CD4-positive, alpha-beta T cell (primary cell): ENCODE results near the gene DHRS1. TPM values are rescaled to one million over a fixed set of nuclear protein-coding genes. Genes with fewer than 3 reads are reported as not detected.

Experiments
- ATAC-seq: fragments of 200-7000 bp; cut with Tn5 transposase; one replicate; pipeline ENCODE4 v1.10.0; 2022; ENCODE audit warnings: mild to moderate bottlenecking; ENCODE audit not compliant: poor library complexity
- CTCF ChIA-PET: fragments of 350-600 bp; sonication (Branson Sonifier 250); formaldehyde crosslinking; loops from one replicate; lab custom pipeline; 2021; ENCODE audit warnings: antibody characterized with exemption, inconsistent platforms; lab: Charles Lee
- POLR2A ChIA-PET: fragments of 350-600 bp; sonication (Branson Sonifier 250); formaldehyde crosslinking; loops from one replicate; lab custom pipeline; 2021; ENCODE audit warnings: antibody characterized with exemption, inconsistent platforms; lab: Charles Lee
- DNase-seq, 14 experiments: peaks; one replicate each; pipeline ENCODE4 v3.0.0-alpha.2; 2013 to 2020; ENCODE audit warnings: mixed read lengths in 2 of 14
- H3K27ac ChIP-seq, 2 donors: one replicate each; pipeline versions ENCODE4 v1.5.1 to v1.7.0; 2013; ENCODE audit warnings: low read length in 2 of 2, low read depth in 1 of 2, mild to moderate bottlenecking in 1 of 2
- H3K27me3 ChIP-seq, 2 experiments: 1 replicate in 1 of 2; 2 replicates in 1 of 2; pipeline versions ENCODE4 v1.6.1 to v1.7.0; 2013; ENCODE audit warnings: low read length in 2 of 2, control low read depth in 1 of 2, mild to moderate bottlenecking in 1 of 2, moderate library complexity in 1 of 2; ENCODE audit not compliant: insufficient read depth in 2 of 2, control insufficient read depth in 1 of 2
- H3K36me3 ChIP-seq: one replicate; pipeline ENCODE4 v1.6.1; 2013; ENCODE audit warnings: low read length, control low read depth; ENCODE audit not compliant: insufficient read depth
- H3K4me1 ChIP-seq: one replicate; pipeline ENCODE4 v1.6.1; 2013; ENCODE audit warnings: low read length, control low read depth; ENCODE audit not compliant: insufficient read depth
- H3K4me3 ChIP-seq: one replicate; pipeline ENCODE4 v1.5.1; 2013; ENCODE audit warnings: mild to moderate bottlenecking, low read length, moderate library complexity
- H3K9me3 ChIP-seq, 2 experiments: 1 replicate in 1 of 2; 2 replicates in 1 of 2; pipeline versions ENCODE4 v1.6.1 to v1.7.0; 2013; ENCODE audit warnings: low read length in 2 of 2, mild to moderate bottlenecking in 2 of 2, control low read depth in 1 of 2, moderate library complexity in 1 of 2; ENCODE audit not compliant: control insufficient read depth in 1 of 2, insufficient read depth in 1 of 2
- H3K27ac Mint-ChIP-seq: one replicate; pipeline ENCODE4 v1.8.0; 2020; ENCODE audit warnings: mixed read lengths
- H3K27me3 Mint-ChIP-seq: one replicate; pipeline ENCODE4 v1.8.0; 2021; ENCODE audit warnings: mixed read lengths
- H3K36me3 Mint-ChIP-seq: one replicate; pipeline ENCODE4 v1.8.0; 2021; ENCODE audit warnings: low read depth, mixed read lengths
- H3K4me1 Mint-ChIP-seq: one replicate; pipeline ENCODE4 v1.8.0; 2021; ENCODE audit warnings: low read depth, mixed read lengths
- H3K4me3 Mint-ChIP-seq: one replicate; pipeline ENCODE4 v1.8.0; 2020; ENCODE audit warnings: mild to moderate bottlenecking, mixed read lengths
- H3K9me3 Mint-ChIP-seq: one replicate; pipeline ENCODE4 v1.8.0; 2020; ENCODE audit warnings: mixed read lengths
- intact Hi-C, 2 experiments: fragments of 100-400 bp; cut with DNase I in 1 of 2; cut with micrococcal nuclease in 1 of 2; formaldehyde crosslinking; loops; one replicate each; pipeline versions ENCODE4 v1.15.1 to v1.9.0; 2023 to 2025; cut with DNase I, micrococcal nuclease
- total RNA-seq, 174 experiments: library from RNA in 2 of 174; stranded (reverse) in 2 of 174; gene quantifications; one replicate each; pipeline ENCODE4 v1.2.3 and lab custom pipeline; 2021 to 2026
- TF ChIP-seq, protein P1 (sequence below): fragments of 200-600 bp; IDR thresholded peaks from one replicate; pipeline ENCODE4 v1.8.0; 2022; ENCODE audit warnings: antibody characterized with exemption, mild to moderate bottlenecking

The DHRS1 gene
- total RNA-seq, 2 experiments from 2014 or later = 21.5 to 23.5 TPM

DNA sequence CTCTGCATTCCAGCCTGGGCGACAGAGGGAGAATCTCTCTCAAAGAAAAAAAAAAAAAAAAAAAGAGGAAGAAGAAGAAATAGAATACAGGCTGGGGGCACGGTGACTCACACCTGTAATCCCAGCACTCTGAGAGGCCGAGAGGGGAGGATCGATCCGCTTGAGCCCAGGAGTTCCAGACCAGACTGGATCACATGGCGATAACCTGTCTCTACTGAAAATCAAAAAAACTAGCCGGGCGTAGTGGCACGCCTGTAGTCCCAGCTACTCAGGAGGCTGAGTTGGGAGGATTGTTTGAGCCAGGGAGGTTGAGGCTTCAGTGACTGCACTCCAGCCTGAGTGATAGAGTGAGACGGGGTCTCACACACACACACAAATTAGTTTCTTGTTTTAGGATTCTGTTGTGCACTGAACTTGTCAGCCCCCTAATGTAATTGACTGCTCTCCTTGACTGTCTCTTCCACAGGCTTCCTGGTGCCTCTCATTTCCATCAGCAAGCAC is 56.2 kb downstream of the DHRS1 start:
- TF ChIP-seq, protein P1, sequence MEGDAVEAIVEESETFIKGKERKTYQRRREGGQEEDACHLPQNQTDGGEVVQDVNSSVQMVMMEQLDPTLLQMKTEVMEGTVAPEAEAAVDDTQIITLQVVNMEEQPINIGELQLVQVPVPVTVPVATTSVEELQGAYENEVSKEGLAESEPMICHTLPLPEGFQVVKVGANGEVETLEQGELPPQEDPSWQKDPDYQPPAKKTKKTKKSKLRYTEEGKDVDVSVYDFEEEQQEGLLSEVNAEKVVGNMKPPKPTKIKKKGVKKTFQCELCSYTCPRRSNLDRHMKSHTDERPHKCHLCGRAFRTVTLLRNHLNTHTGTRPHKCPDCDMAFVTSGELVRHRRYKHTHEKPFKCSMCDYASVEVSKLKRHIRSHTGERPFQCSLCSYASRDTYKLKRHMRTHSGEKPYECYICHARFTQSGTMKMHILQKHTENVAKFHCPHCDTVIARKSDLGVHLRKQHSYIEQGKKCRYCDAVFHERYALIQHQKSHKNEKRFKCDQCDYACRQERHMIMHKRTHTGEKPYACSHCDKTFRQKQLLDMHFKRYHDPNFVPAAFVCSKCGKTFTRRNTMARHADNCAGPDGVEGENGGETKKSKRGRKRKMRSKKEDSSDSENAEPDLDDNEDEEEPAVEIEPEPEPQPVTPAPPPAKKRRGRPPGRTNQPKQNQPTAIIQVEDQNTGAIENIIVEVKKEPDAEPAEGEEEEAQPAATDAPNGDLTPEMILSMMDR = no peak
- Mint-ChIP-seq H3K4me3 (peak overlapping the region; percentile 99), H3K27me3 (no peaks in the 10 kb centered on the region), H3K9me3 (no peaks in the 10 kb centered on the region), H3K36me3 (peaks cover 40% of the 10 kb centered on the region), H3K27ac (peak overlapping the region; percentile 100), H3K4me1 (peaks cover 62% of the 10 kb centered on the region)
- no peak for ATAC-seq
- intact Hi-C loops = loop anchor here (1.0 to 2.0 kb wide), 3 partner anchors 27 to 54 kb away; partner anchors contain the start of genes MDP1 (in 1 of the 2) and RABGGTA (in 1 of the 2)
- Histone ChIP-seq H3K4me3 (peak overlapping the region; percentile 93), H3K9me3 (no peaks in the 10 kb centered on the region), H3K27ac (peak overlapping the region; percentile 97 to 100), H3K4me1 (peaks cover 64% of the 10 kb centered on the region), H3K36me3 (peaks cover 28% of the 10 kb centered on the region), H3K27me3 (no peaks in the 10 kb centered on the region)
- ChIA-PET POLR2A (interaction anchor here (0.6 to 3.6 kb wide), 30 partner anchors 8 to 200 kb away, joined by 3 to 144 read pairs (median 16); partner anchors contain the start of genes CBLN3, CHMP4A, CIDEB and DCAF11), CTCF (interaction anchor here (0.7 to 7.3 kb wide), 22 partner anchors 11 to 193 kb away, joined by 3 to 90 read pairs (median 8); partner anchors contain the start of genes CHMP4A, CIDEB, DHRS1 and GMPR2)
- DNase-seq = peak in 4 of 14 experiments; percentile 16 to 64 (median 44)

DNA sequence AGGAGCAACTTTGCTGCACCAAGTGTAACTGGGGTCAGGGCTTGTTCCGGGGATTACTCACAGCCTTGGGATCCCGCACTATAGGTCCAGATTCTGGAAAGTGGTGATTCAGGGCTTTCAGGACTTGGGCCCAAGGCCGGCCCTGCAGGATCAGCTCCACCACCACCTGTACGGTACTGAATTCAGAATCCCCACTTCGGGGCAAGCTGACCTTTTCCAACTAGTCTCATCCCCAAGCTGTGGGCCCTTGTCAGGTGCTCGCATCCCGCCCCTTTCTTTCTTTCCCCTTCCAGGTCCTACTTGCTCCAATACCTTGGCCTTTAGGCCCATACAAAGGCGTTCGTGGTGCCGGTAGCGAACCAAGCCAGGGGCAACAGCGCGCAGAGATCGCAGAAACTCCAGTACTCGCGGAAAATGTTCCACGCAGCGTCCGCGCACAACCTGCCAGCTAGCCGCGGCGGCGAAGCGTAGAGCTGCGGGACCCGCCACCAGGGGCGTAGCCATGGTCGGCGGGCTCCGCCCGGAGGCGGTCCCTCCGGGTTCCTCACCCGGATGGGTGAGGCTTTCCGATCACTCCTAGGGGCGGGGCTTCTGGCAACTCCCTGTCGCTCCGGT is 57.6 kb downstream of the DHRS1 start:
- peak; percentile 85 to 97 (median 92) for DNase-seq
- H3K9me3 ChIP-seq = no peaks in the 10 kb centered on the region
- peak; percentile 80 for ATAC-seq
- H3K27me3 ChIP-seq = no peaks in the 10 kb centered on the region
- Mint-ChIP-seq H3K27ac (peak overlapping the region; percentile 100), H3K4me1 (peaks cover 69% of the 10 kb centered on the region), H3K36me3 (peaks cover 55% of the 10 kb centered on the region), H3K9me3 (no peaks in the 10 kb centered on the region), H3K4me3 (peak overlapping the region; percentile 99), H3K27me3 (no peaks in the 10 kb centered on the region)
- peak overlapping the region; percentile 97 to 100 for H3K27ac ChIP-seq
- peaks cover 43% of the 10 kb centered on the region for H3K36me3 ChIP-seq
- TF ChIP-seq, protein P1 = no peak
- intact Hi-C loops = loop anchor here (1.0 to 2.0 kb wide), 6 partner anchors 10 to 188 kb away; partner anchors contain the start of genes GMPR2 (in 2 of the 2), MDP1 (in 2 of the 2), NEDD8 (in 2 of the 2) and RABGGTA (in 1 of the 2)
- peak overlapping the region; percentile 93 for H3K4me3 ChIP-seq
- ChIA-PET POLR2A (interaction anchor here (0.7 to 3.6 kb wide), 51 partner anchors 9 to 1371 kb away, joined by 3 to 144 read pairs (median 8); partner anchors contain the start of genes ACIN1, C14orf119, CBLN3 and CHMP4A), CTCF (interaction anchor here (1.0 to 7.3 kb wide), 23 partner anchors 9 to 200 kb away, joined by 3 to 90 read pairs (median 8); partner anchors contain the start of genes CHMP4A, CIDEB, DHRS1 and EMC9)
- H3K4me1 ChIP-seq = peaks cover 63% of the 10 kb centered on the region

Other genes starting within 250 kb of the DHRS1 start
- gene CARMIL3, start 247.8 kb downstream of the DHRS1 start, total RNA-seq = under 1 TPM; 0.05 to 0.11 TPM
- not detected for gene CPNE6, start 228.2 kb downstream of the DHRS1 start, total RNA-seq
- gene PCK2, start 205.5 kb downstream of the DHRS1 start, total RNA-seq = 1 to 10 TPM; 5.2 to 7.4 TPM
- gene DCAF11, start 185.0 kb downstream of the DHRS1 start, total RNA-seq = 10 to 100 TPM; 74.8 to 75.3 TPM
- gene NRL, start 184.8 kb downstream of the DHRS1 start, total RNA-seq = 1 to 10 TPM; 1.6 to 1.9 TPM
- 1 to 10 TPM; 1.5 to 1.7 TPM for gene FITM1, start 169.1 kb downstream of the DHRS1 start, total RNA-seq
- gene PSME1, start 163.6 kb downstream of the DHRS1 start, total RNA-seq = 100 to 1,000 TPM; 166 to 171 TPM
- gene EMC9, start 158.2 kb downstream of the DHRS1 start, total RNA-seq = 10 to 100 TPM; 11.8 to 13.1 TPM
- 10 to 100 TPM; 81.7 to 83.2 TPM for gene PSME2, start 153.2 kb downstream of the DHRS1 start, total RNA-seq
- 10 to 100 TPM; 46.0 to 57.8 TPM for gene RNF31, start 152.3 kb downstream of the DHRS1 start, total RNA-seq
- 100 to 1,000 TPM; 248 to 262 TPM for gene IRF9, start 138.5 kb downstream of the DHRS1 start, total RNA-seq
- gene REC8, start 127.7 kb downstream of the DHRS1 start, total RNA-seq = 100 to 1,000 TPM; 105 to 107 TPM
- 10 to 100 TPM; 36.6 to 37.9 TPM for gene IPO4, start 111.0 kb downstream of the DHRS1 start, total RNA-seq
- gene TM9SF1, start 104.3 kb downstream of the DHRS1 start, total RNA-seq = 10 to 100 TPM; 12.9 to 13.0 TPM
- under 1 TPM; 0.30 to 0.64 TPM for gene TSSK4, start 94.1 kb downstream of the DHRS1 start, total RNA-seq
- 10 to 100 TPM; 73.4 to 80.1 TPM for gene CHMP4A, start 86.3 kb downstream of the DHRS1 start, total RNA-seq
- 1 to 10 TPM; 3.2 to 3.7 TPM for gene MDP1, start 83.7 kb downstream of the DHRS1 start, total RNA-seq
- 10 to 100 TPM; 42.0 to 43.5 TPM for gene NEDD8, start 67.4 kb downstream of the DHRS1 start, total RNA-seq
- gene GMPR2, start 66.9 kb downstream of the DHRS1 start, total RNA-seq = 10 to 100 TPM; 22.2 to 24.8 TPM
- 100 to 1,000 TPM; 110 to 113 TPM for gene TINF2, start 57.2 kb downstream of the DHRS1 start, total RNA-seq
- gene TGM1, start 36.6 kb downstream of the DHRS1 start, total RNA-seq = 1 to 10 TPM; 3.5 to 3.9 TPM
- gene RABGGTA, start 28.2 kb downstream of the DHRS1 start, total RNA-seq = 10 to 100 TPM; 52.3 to 55.2 TPM
- 10 to 100 TPM; 25.9 to 27.5 TPM for gene NOP9, start 70 bp upstream of the DHRS1 start, total RNA-seq
- 1 to 10 TPM; 7.4 to 9.2 TPM for gene CIDEB, start 8.2 kb upstream of the DHRS1 start, total RNA-seq
- 10 to 100 TPM; 16.4 to 18.2 TPM for gene LTB4R2, start 10.4 kb upstream of the DHRS1 start, total RNA-seq
- gene LTB4R, start 11.7 kb upstream of the DHRS1 start, total RNA-seq = 10 to 100 TPM; 15.6 to 18.3 TPM
- gene ADCY4, start 35.3 kb upstream of the DHRS1 start, total RNA-seq = 1 to 10 TPM; 4.7 to 5.9 TPM
- 10 to 100 TPM; 18.1 to 18.9 TPM for gene RIPK3, start 40.2 kb upstream of the DHRS1 start, total RNA-seq
- gene NFATC4, start 68.4 kb upstream of the DHRS1 start, total RNA-seq = not detected
- under 1 TPM; 0.08 to 0.25 TPM for gene NYNRIN, start 99.2 kb upstream of the DHRS1 start, total RNA-seq
- 1 to 10 TPM; 1.6 to 1.7 TPM for gene CBLN3, start 129.9 kb upstream of the DHRS1 start, total RNA-seq
- 100 to 1,000 TPM; 170 to 173 TPM for gene KHNYN, start 130.2 kb upstream of the DHRS1 start, total RNA-seq
- 10 to 100 TPM; 71.7 to 74.7 TPM for gene SDR39U1, start 143.0 kb upstream of the DHRS1 start, total RNA-seq
- not detected for gene CMA1, start 208.5 kb upstream of the DHRS1 start, total RNA-seq